ENCODE data around the gene ISCA2.

The ISCA2 gene

GRCh38 chr14:74483321-74483720, 10.2 kb upstream of the ISCA2 start:
- no peak for DNase-seq (ENCODE audit: low read depth)

GRCh38 chr14:74486164-74486563, 7.4 kb upstream of the ISCA2 start:
- no peak for DNase-seq (ENCODE audit: low read depth)

GRCh38 chr14:74488786-74489397, 4.7 kb upstream of the ISCA2 start:
- DNase-seq (ENCODE audit: low read depth), result no peak

GRCh38 chr14:74490486-74490885, 3.1 kb upstream of the ISCA2 start:
- DNase-seq (ENCODE audit: low read depth), result no peak

- no peak for DNase-seq (ENCODE audit: low read depth)
Measured at GRCh38 chr14:74491956-74492775, 1.4 kb upstream of the ISCA2 start.

GRCh38 chr14:74492776-74493342, 706 bp upstream of the ISCA2 start, which contains the start of gene NPC2:
Gene NPC2 (minus strand): TSS chr14:74493305. CDS start chr14:74493274, 31 bp downstream.
- DNase-seq (ENCODE audit: low read depth), result no peak

- DNase-seq (ENCODE audit: low read depth), result no peak
Measured at GRCh38 chr14:74495356-74495755, 1.8 kb downstream of the ISCA2 start.

- no peak for DNase-seq (ENCODE audit: low read depth)
Measured at GRCh38 chr14:74500417-74501134, 7.0 kb downstream of the ISCA2 start.

- no peak for DNase-seq (ENCODE audit: low read depth)
Measured at GRCh38 chr14:74501135-74501614, 7.6 kb downstream of the ISCA2 start.

GRCh38 chr14:74501691-74502090, 8.1 kb downstream of the ISCA2 start:
- no peak for DNase-seq (ENCODE audit: low read depth)

GRCh38 chr14:74502236-74503019, 8.9 kb downstream of the ISCA2 start:
- DNase-seq (ENCODE audit: low read depth), result no peak

- DNase-seq (ENCODE audit: low read depth), result no peak
Measured at GRCh38 chr14:74503291-74503937, 9.8 kb downstream of the ISCA2 start.

GRCh38 chr14:74503938-74504335, 10.4 kb downstream of the ISCA2 start:
- DNase-seq (ENCODE audit: low read depth), result no peak

GRCh38 chr14:74504412-74504811, 10.8 kb downstream of the ISCA2 start:
- DNase-seq (ENCODE audit: low read depth), result no peak

GRCh38 chr14:74504874-74505720, 11.5 kb downstream of the ISCA2 start:
- DNase-seq (ENCODE audit: low read depth), result no peak

GRCh38 chr14:74505831-74506230, 12.3 kb downstream of the ISCA2 start:
- DNase-seq (ENCODE audit: low read depth), result no peak

GRCh38 chr14:74506411-74506851, 12.9 kb downstream of the ISCA2 start:
- DNase-seq (ENCODE audit: low read depth), result no peak

- DNase-seq (ENCODE audit: low read depth), result no peak
Measured at GRCh38 chr14:74507085-74507484, 13.5 kb downstream of the ISCA2 start.

- DNase-seq (ENCODE audit: low read depth), result no peak
Measured at GRCh38 chr14:74507840-74508239, 14.3 kb downstream of the ISCA2 start.

GRCh38 chr14:74508292-74508731, 14.7 kb downstream of the ISCA2 start:
- no peak for DNase-seq (ENCODE audit: low read depth)
